ENCODE data around the gene CACNB1.

CACNB1 gene

DNA sequence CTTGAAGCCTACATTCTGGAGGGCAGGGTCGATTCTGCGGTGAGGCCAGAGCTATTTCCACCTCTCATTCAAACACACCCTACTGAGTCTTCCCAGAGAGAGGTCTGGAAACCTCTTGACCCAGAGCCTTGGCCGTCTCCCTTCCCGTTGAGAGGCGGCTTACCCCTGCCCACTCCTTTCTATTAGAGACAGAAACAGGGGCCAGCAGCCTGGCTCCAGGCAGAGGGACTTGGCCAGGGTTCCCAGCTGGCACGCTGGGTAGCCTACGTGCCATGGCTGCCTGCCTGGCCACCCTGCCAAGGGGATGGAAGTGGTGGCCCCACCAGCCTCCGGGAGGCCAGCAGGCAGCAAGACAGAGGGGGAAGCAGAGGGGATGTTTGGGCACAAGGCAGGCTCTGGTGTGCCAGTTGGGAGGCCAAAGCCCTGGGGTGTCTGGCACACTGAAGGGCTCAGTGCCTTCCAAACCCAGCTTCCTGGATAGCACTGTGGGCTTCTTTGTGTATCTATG lies 22.2 kb upstream of the CACNB1 start:
- H3K4me3 ChIP-seq (ENCODE audit: low read length), result no peak overlapping the region
- no peak for DNase-seq (ENCODE audit: low read depth)
- TF ChIP-seq, protein P1, sequence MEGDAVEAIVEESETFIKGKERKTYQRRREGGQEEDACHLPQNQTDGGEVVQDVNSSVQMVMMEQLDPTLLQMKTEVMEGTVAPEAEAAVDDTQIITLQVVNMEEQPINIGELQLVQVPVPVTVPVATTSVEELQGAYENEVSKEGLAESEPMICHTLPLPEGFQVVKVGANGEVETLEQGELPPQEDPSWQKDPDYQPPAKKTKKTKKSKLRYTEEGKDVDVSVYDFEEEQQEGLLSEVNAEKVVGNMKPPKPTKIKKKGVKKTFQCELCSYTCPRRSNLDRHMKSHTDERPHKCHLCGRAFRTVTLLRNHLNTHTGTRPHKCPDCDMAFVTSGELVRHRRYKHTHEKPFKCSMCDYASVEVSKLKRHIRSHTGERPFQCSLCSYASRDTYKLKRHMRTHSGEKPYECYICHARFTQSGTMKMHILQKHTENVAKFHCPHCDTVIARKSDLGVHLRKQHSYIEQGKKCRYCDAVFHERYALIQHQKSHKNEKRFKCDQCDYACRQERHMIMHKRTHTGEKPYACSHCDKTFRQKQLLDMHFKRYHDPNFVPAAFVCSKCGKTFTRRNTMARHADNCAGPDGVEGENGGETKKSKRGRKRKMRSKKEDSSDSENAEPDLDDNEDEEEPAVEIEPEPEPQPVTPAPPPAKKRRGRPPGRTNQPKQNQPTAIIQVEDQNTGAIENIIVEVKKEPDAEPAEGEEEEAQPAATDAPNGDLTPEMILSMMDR (conservative IDR thresholded peaks at IDR 0.05; ENCODE audit: low read length), result no peak

DNA sequence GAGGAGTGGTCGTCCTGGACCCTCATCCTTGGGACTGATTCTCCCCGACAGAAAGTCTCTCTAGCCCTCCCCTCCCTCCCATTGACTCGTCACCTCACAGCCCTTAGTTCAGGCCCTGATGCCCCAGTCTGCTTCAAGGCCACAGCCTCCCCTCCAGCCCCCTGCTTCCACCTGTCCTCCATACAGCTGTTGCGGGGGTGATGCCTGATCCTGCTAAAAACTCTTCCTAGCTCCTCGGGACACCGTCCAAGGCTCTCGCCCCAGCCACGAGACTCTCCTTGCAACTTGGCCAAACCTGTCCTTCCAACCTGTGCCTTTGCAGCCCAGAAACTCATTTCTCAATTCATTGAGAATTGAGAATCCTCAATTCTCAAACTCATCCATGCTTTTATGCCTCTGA lies 21.4 kb upstream of the CACNB1 start:
- DNase-seq (ENCODE audit: low read depth), result no peak
- TF ChIP-seq, protein P1 (conservative IDR thresholded peaks at IDR 0.05; ENCODE audit: low read length), result no peak

DNA sequence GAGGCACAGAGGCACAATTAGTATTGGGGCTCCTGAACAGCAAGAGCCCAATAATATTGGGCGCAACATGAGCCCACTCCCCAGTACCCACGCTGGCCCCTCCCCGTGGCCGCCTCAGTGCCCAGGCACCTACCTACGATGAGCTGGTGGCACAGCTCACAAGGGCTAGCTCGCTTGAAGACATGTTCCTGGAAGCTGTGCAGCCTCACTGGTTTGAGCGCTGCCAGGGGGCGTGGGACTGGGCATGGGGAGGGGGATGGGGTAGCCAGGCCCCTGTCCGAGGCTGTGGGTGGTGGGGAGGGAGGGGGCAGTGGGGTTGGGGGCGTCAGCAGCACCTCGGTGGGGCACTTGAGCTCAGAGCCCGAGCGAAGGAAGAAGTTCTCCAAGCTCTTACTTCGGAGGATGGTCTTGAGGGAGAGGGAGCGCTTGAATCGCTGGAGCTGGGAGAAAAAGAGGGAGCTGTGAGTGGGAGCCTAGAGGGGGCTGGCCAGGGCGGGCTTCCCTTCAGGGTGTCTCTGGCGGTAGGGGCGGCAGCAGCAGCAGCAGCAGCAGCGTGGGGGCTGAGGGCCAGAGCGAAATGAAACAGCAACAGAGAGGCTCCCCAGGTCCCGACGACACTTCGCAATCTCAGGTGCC lies 20.4 kb upstream of the CACNB1 start:
- DNase-seq (ENCODE audit: low read depth), result no peak
- TF ChIP-seq, protein P1 (conservative IDR thresholded peaks at IDR 0.05; ENCODE audit: low read length), result no peak
- no peak overlapping the region for H3K4me3 ChIP-seq (ENCODE audit: low read length)

More for the DNA sequence above, 21.4 kb upstream of the CACNB1 start:
- H3K4me3 ChIP-seq (ENCODE audit: low read length), result no peak overlapping the region

DNA sequence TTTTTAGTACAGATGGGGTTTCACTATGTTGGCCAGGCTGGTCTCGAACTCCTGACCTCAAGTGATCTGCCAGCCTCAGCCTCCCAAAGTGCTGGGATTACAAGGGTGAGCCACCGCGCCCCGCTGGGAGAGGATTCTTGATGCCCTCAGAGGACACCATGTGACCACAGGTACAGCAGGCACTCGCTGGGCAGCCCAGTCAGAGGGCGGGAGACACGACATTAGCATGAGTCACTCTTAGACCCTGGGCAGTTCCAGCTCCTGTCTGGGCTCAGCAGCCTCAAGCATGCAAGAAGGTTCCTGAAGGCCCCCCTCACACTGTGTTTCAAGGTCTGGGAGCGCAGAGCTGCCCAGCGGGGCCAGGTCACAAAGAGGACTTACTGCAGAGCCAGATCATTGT lies 16.4 kb upstream of the CACNB1 start:
- H3K4me3 ChIP-seq (ENCODE audit: low read length), result no peak overlapping the region
- TF ChIP-seq, protein P1 (conservative IDR thresholded peaks at IDR 0.05; ENCODE audit: low read length), result no peak
- DNase-seq (ENCODE audit: low read depth), result no peak

DNA sequence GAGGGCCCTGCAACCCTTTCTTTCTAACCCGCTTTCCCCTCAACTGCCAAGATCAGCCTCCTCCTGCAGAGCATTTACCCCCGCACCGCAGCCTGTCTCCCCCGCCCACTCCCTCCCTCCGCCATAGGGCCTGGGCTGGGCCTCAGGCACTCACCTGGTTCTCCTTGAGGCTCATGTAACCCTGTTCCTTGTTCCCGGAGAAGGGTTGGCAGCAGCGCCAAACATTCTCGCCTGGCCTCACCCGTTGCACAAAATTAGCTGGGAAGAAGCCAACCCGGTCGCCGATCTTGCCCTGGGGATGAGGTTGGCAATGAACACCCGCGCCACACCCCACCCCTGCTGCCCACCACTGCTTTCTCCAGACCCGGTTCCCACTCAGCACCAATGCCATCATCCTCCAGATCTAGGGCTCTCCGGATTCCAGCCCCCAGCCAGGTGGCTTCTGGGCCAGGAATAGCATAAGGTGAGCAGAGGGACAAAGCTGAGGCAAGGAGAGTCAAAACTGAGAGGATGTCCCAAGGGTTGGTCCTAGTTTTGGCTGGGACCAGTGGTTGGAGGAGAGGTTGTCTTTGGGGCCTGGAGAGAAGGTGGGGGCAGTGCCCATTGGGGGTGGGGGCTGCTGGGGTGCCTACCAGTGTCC lies 15.5 kb upstream of the CACNB1 start:
- TF ChIP-seq, protein P1 (conservative IDR thresholded peaks at IDR 0.05; ENCODE audit: low read length), result no peak
- no peak overlapping the region for H3K4me3 ChIP-seq (ENCODE audit: low read length)
- DNase-seq (ENCODE audit: low read depth), result no peak

DNA sequence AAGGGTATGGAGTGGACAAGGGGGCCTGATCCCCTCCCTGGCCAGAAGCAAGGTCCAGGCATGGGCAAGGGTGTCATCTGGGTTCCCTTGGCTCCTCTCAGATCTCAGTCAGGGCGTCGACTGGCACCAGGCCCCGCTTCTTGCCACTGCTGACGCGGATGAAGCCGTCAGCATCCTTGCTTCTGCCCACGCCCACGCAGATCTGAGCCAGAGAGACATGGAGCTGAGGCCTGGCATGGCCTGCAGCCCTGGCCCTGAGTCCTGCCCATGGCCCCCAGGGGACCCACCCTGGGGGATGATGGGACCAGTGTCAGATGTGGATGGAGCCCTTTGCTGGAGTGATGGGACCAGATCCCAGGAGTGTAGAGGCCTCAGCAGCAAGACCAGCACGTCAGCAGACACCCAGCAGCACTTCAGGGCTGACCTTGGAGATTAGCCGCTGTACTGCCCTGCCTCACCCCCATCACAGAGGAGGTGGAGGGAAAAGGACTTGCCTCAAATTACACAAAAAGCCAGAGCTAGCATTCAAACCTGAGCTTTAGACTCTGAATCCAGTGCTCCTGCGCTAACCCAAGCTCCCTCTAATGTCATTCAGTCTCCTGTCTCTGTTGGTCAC lies 14.8 kb upstream of the CACNB1 start:
- DNase-seq (ENCODE audit: low read depth), result peak; percentile 17
- no peak overlapping the region for H3K4me3 ChIP-seq (ENCODE audit: low read length)
- TF ChIP-seq, protein P1 (conservative IDR thresholded peaks at IDR 0.05; ENCODE audit: low read length), result no peak

DNA sequence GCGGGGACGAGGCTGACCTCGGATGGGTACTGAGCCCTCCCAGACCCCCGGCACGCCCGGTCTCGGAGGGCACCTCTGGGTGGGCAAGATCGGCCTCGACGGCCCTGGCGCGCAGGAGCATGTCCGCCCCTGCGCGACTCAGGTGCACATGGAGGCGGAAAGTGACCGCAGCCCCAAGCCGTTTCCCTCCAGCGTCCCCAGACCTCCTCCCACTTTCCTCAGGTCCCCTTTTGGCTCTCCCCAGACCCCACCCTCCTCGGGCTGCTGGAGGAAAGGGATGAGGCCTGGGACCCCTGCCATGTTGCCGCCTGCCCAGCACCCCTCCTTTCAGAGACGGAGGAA lies 12.6 kb upstream of the CACNB1 start:
- DNase-seq (ENCODE audit: low read depth), result no peak
- peak overlapping the region; percentile 46 for H3K4me3 ChIP-seq (ENCODE audit: low read length)
- TF ChIP-seq, protein P1 (conservative IDR thresholded peaks at IDR 0.05; ENCODE audit: low read length), result no peak

Data from AG10803 (cell line).